MV-4-11 (cell line): ENCODE results near the gene KRT81.

Source experiments
- DNase-seq: peaks from one replicate; lab custom pipeline; 2025; lab: John Stamatoyannopoulos, UW

The KRT81 gene

GRCh38 chr12:52291267-52291935, at the start of gene KRT81:
Gene KRT81 (minus strand): TSS chr12:52291534. CDS start chr12:52291465, 69 bp downstream.
- no peak for DNase-seq

- DNase-seq: no peak
Observed at GRCh38 chr12:52338241-52338960, 47.1 kb upstream of the KRT81 start.

- no peak for DNase-seq
Observed at GRCh38 chr12:52337054-52337453, 45.7 kb upstream of the KRT81 start.

- DNase-seq: no peak
Observed at GRCh38 chr12:52336641-52337040, 45.3 kb upstream of the KRT81 start.

GRCh38 chr12:52335598-52336262, 44.4 kb upstream of the KRT81 start:
- DNase-seq: no peak

- no peak for DNase-seq
Observed at GRCh38 chr12:52334185-52334584, 42.9 kb upstream of the KRT81 start.

GRCh38 chr12:52333321-52333720, 42.0 kb upstream of the KRT81 start:
- DNase-seq: no peak

- no peak for DNase-seq
Observed at GRCh38 chr12:52332381-52332780, 41.0 kb upstream of the KRT81 start.

- DNase-seq: no peak
Observed at GRCh38 chr12:52331833-52332232, 40.5 kb upstream of the KRT81 start.

- no peak for DNase-seq
Observed at GRCh38 chr12:52331039-52331438, 39.7 kb upstream of the KRT81 start.

GRCh38 chr12:52327830-52328500, 36.6 kb upstream of the KRT81 start:
- no peak for DNase-seq

- DNase-seq: peak; percentile 86
Observed at GRCh38 chr12:52327052-52327829, 35.9 kb upstream of the KRT81 start.

- DNase-seq: no peak
Observed at GRCh38 chr12:52324153-52324444, 32.8 kb upstream of the KRT81 start.

- DNase-seq: no peak
Observed at GRCh38 chr12:52323416-52324152, 32.2 kb upstream of the KRT81 start.

GRCh38 chr12:52323001-52323400, 31.7 kb upstream of the KRT81 start:
- no peak for DNase-seq

- DNase-seq: no peak
Observed at GRCh38 chr12:52322069-52322468, 30.7 kb upstream of the KRT81 start.

- no peak for DNase-seq
Observed at GRCh38 chr12:52321418-52321817, 30.1 kb upstream of the KRT81 start.

- no peak for DNase-seq
Observed at GRCh38 chr12:52320784-52321400, 29.6 kb upstream of the KRT81 start, which contains the start of gene KRT83. Gene KRT83 (minus strand): TSS chr12:52321398. CDS start chr12:52321335, 63 bp downstream.

- no peak for DNase-seq
Observed at GRCh38 chr12:52319097-52319496, 27.8 kb upstream of the KRT81 start.

GRCh38 chr12:52318241-52318990, 27.1 kb upstream of the KRT81 start:
- DNase-seq: no peak
